IMR-90 (cell line): ENCODE results near the gene CES1. TPM values are rescaled to one million over a fixed set of nuclear protein-coding genes. Genes with fewer than 3 reads are reported as not detected.
"Not testable (repeated sequence)": the region's sequence is repeated elsewhere in the genome, so short reads cannot be mapped to it uniquely, and the experiment has no call there.

ENCODE experiments used
- ATAC-seq: fragments of 200-7000 bp; cut with Tn5 transposase; 2 replicates; pipeline ENCODE4 v1.9.1; 2020; ENCODE audit warnings: low read depth, mild to moderate bottlenecking, moderate library complexity
- BruUV-seq: library from RNA; stranded (reverse); fragments of 400-500 nt; replicated peaks from 2 replicates; lab custom pipeline; 2021; lab: Mats Ljungman, UMichigan
- CTCF ChIA-PET: fragments of 300-600 bp; formaldehyde crosslinking; extraction: SDS; loops from one replicate; lab custom pipeline; 2021; ENCODE audit warnings: antibody characterized with exemption; lab: Yijun Ruan, JAX
- POLR2A ChIA-PET: fragments of 300-600 bp; sonication (Branson Sonifier 250); formaldehyde crosslinking; loops from one replicate; lab custom pipeline; 2022; ENCODE audit warnings: antibody characterized with exemption; ENCODE audit not compliant: unreplicated experiment; lab: Charles Lee
- DNase-seq: peaks from one replicate; pipeline ENCODE4 v3.0.0; 2013
- H2AFZ ChIP-seq: replicated peaks from 2 replicates; pipeline ENCODE3; 2013; ENCODE audit warnings: low read length, mild to moderate bottlenecking; ENCODE audit not compliant: poor library complexity
- H2AK5ac ChIP-seq: 2 replicates; pipeline ENCODE4 v1.6.1; 2013; ENCODE audit warnings: low read depth, low read length, inconsistent platforms
- H2AK9ac ChIP-seq: replicated peaks from 2 replicates; pipeline ENCODE3; 2013; ENCODE audit warnings: mild to moderate bottlenecking, low read depth, low read length, moderate library complexity; ENCODE audit not compliant: poor library complexity
- H2BK120ac ChIP-seq: 2 replicates; pipeline ENCODE4 v1.6.1; 2013; ENCODE audit warnings: low read depth, low read length, inconsistent platforms
- H2BK15ac ChIP-seq: 3 replicates; pipeline ENCODE4 v1.6.1; 2013; ENCODE audit warnings: low read depth, low read length, inconsistent platforms
- H2BK20ac ChIP-seq: 2 replicates; pipeline ENCODE4 v1.6.1; 2013; ENCODE audit warnings: low read depth, mild to moderate bottlenecking, inconsistent platforms, low read length, moderate library complexity
- H2BK5ac ChIP-seq: 2 replicates; pipeline ENCODE4 v1.6.1; 2013; ENCODE audit warnings: mild to moderate bottlenecking, low read depth, low read length, inconsistent platforms; ENCODE audit not compliant: poor library complexity, severe bottlenecking
- H3K14ac ChIP-seq: replicated peaks from 2 replicates; pipeline ENCODE4 v1.6.1; 2013; ENCODE audit warnings: low read depth, low read length, inconsistent platforms
- H3K18ac ChIP-seq: 2 replicates; pipeline ENCODE4 v1.6.1; 2013; ENCODE audit warnings: low read depth, low read length, control low read depth
- H3K23ac ChIP-seq: 2 replicates; pipeline ENCODE4 v1.6.1; 2013; ENCODE audit warnings: low read depth, low read length, inconsistent platforms
- H3K27ac ChIP-seq: 2 replicates; pipeline ENCODE4 v1.5.1; 2013; ENCODE audit warnings: mild to moderate bottlenecking, control low read depth, low read length; ENCODE audit not compliant: insufficient read depth
- H3K27me3 ChIP-seq: 2 replicates; pipeline ENCODE4 v1.6.1; 2013; ENCODE audit warnings: low read length; ENCODE audit not compliant: control insufficient read depth, insufficient read depth
- H3K36me3 ChIP-seq: 2 replicates; pipeline ENCODE4 v1.6.1; 2013; ENCODE audit warnings: low read length, mixed read lengths; ENCODE audit not compliant: control insufficient read depth, insufficient read depth
- H3K4ac ChIP-seq: 2 replicates; pipeline ENCODE4 v1.6.1; 2013; ENCODE audit warnings: low read depth, low read length, inconsistent platforms
- H3K4me1 ChIP-seq: 2 replicates; pipeline ENCODE4 v1.6.1; 2013; ENCODE audit warnings: low read length, mixed read lengths; ENCODE audit not compliant: control insufficient read depth, insufficient read depth
- H3K4me2 ChIP-seq: 2 replicates; pipeline ENCODE4 v1.6.1; 2013; ENCODE audit warnings: low read depth, mild to moderate bottlenecking, control low read depth, low read length, moderate library complexity
- H3K4me3 ChIP-seq: 2 replicates; pipeline ENCODE4 v1.5.1; 2013; ENCODE audit warnings: low read depth, mild to moderate bottlenecking, control low read depth, low read length, moderate library complexity; ENCODE audit not compliant: insufficient read depth
- H3K56ac ChIP-seq: 2 replicates; pipeline ENCODE4 v1.6.1; 2013; ENCODE audit warnings: low read length, inconsistent platforms; ENCODE audit not compliant: insufficient read depth; ENCODE audit errors: extremely low read depth
- H3K79me1 ChIP-seq, 2 experiments: 2 replicates each; pipeline ENCODE4 v1.6.1; 2013; ENCODE audit warnings: low read length in 2 of 2, inconsistent platforms in 1 of 2, low read depth in 1 of 2
- H3K9ac ChIP-seq: 2 replicates; pipeline ENCODE4 v1.6.1; 2013; ENCODE audit warnings: low read depth, low read length, control low read depth
- H3K9me1 ChIP-seq: 2 replicates; pipeline ENCODE4 v1.6.1; 2013; ENCODE audit warnings: low read length, inconsistent platforms; ENCODE audit not compliant: insufficient read depth
- H3K9me3 ChIP-seq: 2 replicates; pipeline ENCODE4 v1.6.1; 2013; ENCODE audit warnings: low read length; ENCODE audit not compliant: control insufficient read depth, insufficient read depth
- H4K20me1 ChIP-seq: 2 replicates; pipeline ENCODE4 v1.6.1; 2013; ENCODE audit warnings: low read length, inconsistent platforms; ENCODE audit not compliant: insufficient read depth
- H4K5ac ChIP-seq: 2 replicates; pipeline ENCODE4 v1.6.1; 2013; ENCODE audit warnings: mild to moderate bottlenecking, low read depth, low read length, control low read depth
- H4K8ac ChIP-seq, 2 experiments: 2 replicates each; pipeline ENCODE4 v1.6.1; 2013; ENCODE audit warnings: low read depth in 2 of 2, low read length in 2 of 2, control low read depth in 1 of 2, inconsistent platforms in 1 of 2
- H4K91ac ChIP-seq: 2 replicates; pipeline ENCODE4 v1.6.1; 2013; ENCODE audit warnings: low read depth, low read length, inconsistent platforms; ENCODE audit not compliant: insufficient read depth
- WGBS, 2 experiments: methylation state at CpG; one replicate each; pipeline versions ENCODE4 v1.1.5 to v1.1.7; 2013; ENCODE audit warnings: missing lambda C conversion rate in 2 of 2; ENCODE audit not compliant: insufficient read length in 1 of 2; ENCODE audit errors: extremely low coverage in 2 of 2; 5-methylcytosine and 5-hydroxymethylcytosine counted together
- dilution Hi-C: fragments of 300-500 bp; cut with HindIII; formaldehyde crosslinking; loops from one replicate; pipeline ENCODE4 v1.14.3; 2018; ENCODE audit warnings: low sequenced_read_pairs; ENCODE audit not compliant: unreplicated experiment
- in situ Hi-C: fragments of 300-500 bp; cut with MboI; formaldehyde crosslinking; loops from 3 replicates; pipeline ENCODE4 v1.14.3; 2019; ENCODE audit warnings: low sequenced_read_pairs, inconsistent platforms, mixed read lengths
- intact Hi-C: fragments of 100-400 bp; cut with micrococcal nuclease; formaldehyde crosslinking; loops from 2 replicates; pipeline ENCODE4 v1.10.0; 2022
- polyA plus RNA-seq, 3 experiments: library from polyadenylated mRNA; depleted of rRNA; stranded (reverse); fragments of >200 nt; gene quantifications; 2 replicates each; pipeline ENCODE4 v1.2.3, GENCODE V29; 2012; ENCODE audit warnings: low replicate concordance in 1 of 3
- total RNA-seq: library from RNA; depleted of rRNA; stranded (reverse); fragments of >200 nt; gene quantifications from 2 replicates; pipeline ENCODE4 v1.2.3, GENCODE V29; 2012

CES1 gene
- total and polyA plus RNA-seq, 2 of the 4 experiments (the other 2 are of a cell fraction) = 0.03 TPM; not detected in 1

- WGBS, 2 experiments = no CpG with 5 or more reads among the region's 11 CpGs
- DNase-seq, H4K5ac ChIP-seq, H2BK5ac ChIP-seq, H3K79me1 ChIP-seq, H3K9me1 ChIP-seq, H2AK9ac ChIP-seq, H3K4me3 ChIP-seq, BruUV-seq, H3K23ac ChIP-seq, H3K4me2 ChIP-seq, H3K27me3 ChIP-seq, intact Hi-C loops, H3K18ac ChIP-seq, POLR2A ChIA-PET, H3K4ac ChIP-seq, H2BK15ac ChIP-seq, H2AFZ ChIP-seq, H3K14ac ChIP-seq, H4K20me1 ChIP-seq, CTCF ChIA-PET, H3K27ac ChIP-seq, ATAC-seq, H3K4me1 ChIP-seq, H3K9me3 ChIP-seq, in situ Hi-C loops, H3K36me3 ChIP-seq, H3K9ac ChIP-seq, H4K8ac ChIP-seq, H4K91ac ChIP-seq, H3K56ac ChIP-seq, H2BK120ac ChIP-seq, H2AK5ac ChIP-seq, dilution Hi-C loops, H2BK20ac ChIP-seq: not testable (repeated sequence)
These were observed 39.9 kb downstream of the CES1 start for GRCh38 chr16:55792934-55793374.

- H4K8ac ChIP-seq, in situ Hi-C loops, DNase-seq, H3K79me1 ChIP-seq, H3K4me1 ChIP-seq, H3K4me2 ChIP-seq, POLR2A ChIA-PET, H3K4ac ChIP-seq, dilution Hi-C loops, H2AFZ ChIP-seq, H3K9me3 ChIP-seq, H2AK5ac ChIP-seq, H2BK20ac ChIP-seq, H4K91ac ChIP-seq, H4K20me1 ChIP-seq, H3K27me3 ChIP-seq, H2BK120ac ChIP-seq, H4K5ac ChIP-seq, H3K36me3 ChIP-seq, H2BK5ac ChIP-seq, H2BK15ac ChIP-seq, H3K9me1 ChIP-seq, H3K27ac ChIP-seq, H2AK9ac ChIP-seq, H3K9ac ChIP-seq, intact Hi-C loops, CTCF ChIA-PET, H3K18ac ChIP-seq, H3K23ac ChIP-seq, ATAC-seq, H3K14ac ChIP-seq, BruUV-seq, H3K56ac ChIP-seq, H3K4me3 ChIP-seq: not testable (repeated sequence)
- no CpG with 5 or more reads among the region's 6 CpGs for WGBS, 2 experiments
These were observed 41.4 kb downstream of the CES1 start for GRCh38 chr16:55791512-55791911.
